ENCODE data around the gene CDK15.
"Not testable (repeated sequence)": the region's sequence is repeated elsewhere in the genome, so short reads cannot be mapped to it uniquely, and the experiment has no call there.

CDK15 gene

GRCh38 chr2:201831469-201831868 lies 25.1 kb downstream of the CDK15 start:
- peak; percentile 99 for DNase-seq

DNA sequence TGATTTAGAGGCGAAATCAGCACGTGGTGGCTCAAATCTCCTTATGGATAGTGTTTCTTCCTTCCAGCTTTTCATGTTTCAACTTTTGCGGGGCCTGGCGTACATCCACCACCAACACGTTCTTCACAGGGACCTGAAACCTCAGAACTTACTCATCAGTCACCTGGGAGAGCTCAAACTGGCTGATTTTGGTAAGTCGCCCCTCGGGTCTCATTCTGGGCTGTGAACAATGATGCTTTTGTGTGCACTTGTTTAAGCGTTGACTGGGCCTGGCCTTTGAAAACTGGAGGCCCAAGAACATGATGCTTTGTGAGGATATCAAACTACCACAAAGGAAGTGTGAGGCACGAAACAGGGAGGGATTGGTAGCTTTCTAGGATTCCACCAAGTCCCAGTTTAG lies 27.4 kb downstream of the CDK15 start:
- DNase-seq = peak; percentile 63

- no peak for DNase-seq
Observed at GRCh38 chr2:201835066-201835465, 28.7 kb downstream of the CDK15 start.

GRCh38 chr2:201837391-201837790 lies 31.1 kb downstream of the CDK15 start:
- no peak for DNase-seq

DNA sequence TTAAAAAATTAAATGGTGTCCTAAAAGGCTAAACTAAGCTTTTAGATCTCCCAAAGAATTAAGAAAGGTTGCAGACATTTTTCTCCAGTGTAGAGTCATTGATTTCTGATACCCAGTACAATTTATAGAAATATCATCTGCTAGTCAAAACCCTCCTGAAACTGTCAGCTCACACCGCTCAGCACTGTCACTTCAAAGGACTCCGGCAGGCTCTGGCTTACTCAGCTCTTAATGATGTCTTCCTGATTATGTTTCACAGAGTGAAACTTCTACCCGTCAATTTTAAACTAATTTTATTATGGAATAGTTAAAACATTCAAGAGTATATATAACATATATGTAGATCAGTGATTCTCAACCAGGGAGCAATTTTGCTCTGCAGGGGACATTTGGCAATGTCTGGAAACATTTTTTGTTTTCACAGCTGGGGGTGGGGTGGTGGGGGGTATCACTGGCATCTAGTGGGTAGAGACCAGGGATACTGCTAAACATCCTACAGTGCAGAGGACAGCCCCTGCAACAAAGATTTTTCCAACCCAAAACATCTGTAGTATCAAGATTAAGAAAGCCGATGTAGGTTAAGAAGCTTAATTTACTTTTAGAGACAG lies 31.6 kb downstream of the CDK15 start:
- peak; percentile 20 for DNase-seq

- peak; percentile 63 for DNase-seq
Observed at GRCh38 chr2:201839727-201840126, 33.4 kb downstream of the CDK15 start.

DNA sequence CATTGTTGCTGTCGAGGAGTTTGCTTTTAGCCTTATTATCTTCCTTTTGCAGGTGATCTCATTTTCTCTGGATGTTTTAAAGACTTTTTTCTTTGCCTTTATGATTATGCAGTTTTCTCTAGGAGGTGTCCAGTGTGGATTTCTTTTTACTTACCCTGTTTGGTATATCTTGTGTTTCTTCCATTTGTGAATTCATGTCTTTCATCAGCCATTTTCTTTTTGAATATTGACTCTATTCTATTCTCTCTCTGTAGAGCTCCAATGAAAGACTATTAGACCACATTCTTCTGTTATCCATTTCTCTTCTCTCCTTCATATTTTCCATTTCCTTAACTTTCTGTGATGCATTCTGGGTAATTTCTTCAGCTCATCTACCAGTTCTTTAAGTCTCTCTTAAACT lies 34.4 kb downstream of the CDK15 start:
- DNase-seq = no peak

DNA sequence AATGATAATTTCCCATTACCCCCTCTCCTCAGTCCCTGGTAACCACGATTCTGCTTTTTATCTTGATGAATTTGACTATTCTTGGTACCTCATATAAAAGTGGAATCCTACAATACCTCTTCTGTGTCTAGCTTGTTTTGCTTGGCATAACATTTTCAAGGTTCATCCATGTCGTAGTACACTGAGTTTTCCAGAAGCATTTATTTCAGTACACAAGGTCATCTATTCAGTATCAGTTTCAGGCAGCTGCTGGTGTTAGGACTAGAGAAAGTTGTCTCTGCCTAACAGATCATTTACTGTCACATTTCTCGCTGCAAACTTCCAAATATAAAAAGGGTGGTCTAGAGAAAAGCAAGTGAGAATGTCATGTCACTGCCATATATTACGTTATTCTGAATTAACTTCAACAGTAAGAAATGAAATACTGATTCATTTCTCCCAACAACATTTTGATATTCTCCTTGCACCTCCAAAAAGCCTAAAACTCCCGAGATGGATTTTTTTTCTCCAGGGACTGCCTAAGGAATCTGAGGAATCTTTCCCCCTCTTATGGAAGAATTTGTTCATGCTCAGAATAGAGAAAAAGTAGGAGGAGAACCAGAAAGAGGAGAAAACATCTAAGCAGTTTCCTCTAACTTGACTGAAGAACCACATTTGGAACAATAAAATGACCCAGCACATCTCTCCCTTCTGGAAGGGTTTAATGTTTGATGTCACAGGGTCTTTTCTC lies 36.0 kb downstream of the CDK15 start:
- peak; percentile 66 for DNase-seq

GRCh38 chr2:201844922-201845321 lies 38.6 kb downstream of the CDK15 start:
- not testable (repeated sequence) for DNase-seq

- DNase-seq = peak; percentile 57
Observed at GRCh38 chr2:201847481-201847880, 41.1 kb downstream of the CDK15 start.

- no peak for DNase-seq
Observed at GRCh38 chr2:201852462-201852861, 46.1 kb downstream of the CDK15 start.

DNA sequence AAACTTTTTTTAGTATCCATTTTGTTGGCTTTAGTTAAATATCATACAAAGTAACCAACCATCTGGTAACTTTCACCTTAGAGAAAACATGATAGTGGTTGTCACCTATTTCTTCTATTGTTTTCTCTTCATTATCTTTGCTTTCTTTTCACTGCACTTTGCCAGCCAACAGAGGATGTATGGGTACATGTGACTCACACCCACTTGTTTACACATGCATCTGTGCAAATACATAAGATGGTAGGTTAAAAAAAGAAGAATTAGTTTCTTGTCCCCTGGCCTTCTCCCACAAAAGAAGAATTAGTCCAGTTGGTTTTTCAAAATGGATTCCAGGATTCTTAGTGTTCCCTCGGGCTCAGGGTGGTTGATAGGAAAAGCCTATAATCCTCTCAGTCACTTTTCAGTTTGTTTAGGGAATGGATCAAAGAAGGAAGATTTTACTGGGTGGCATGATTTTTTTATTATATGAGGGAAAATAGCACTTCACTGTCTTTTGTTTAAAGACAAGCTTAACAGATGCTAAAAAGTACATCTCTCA lies 46.6 kb downstream of the CDK15 start:
- no peak for DNase-seq

DNA sequence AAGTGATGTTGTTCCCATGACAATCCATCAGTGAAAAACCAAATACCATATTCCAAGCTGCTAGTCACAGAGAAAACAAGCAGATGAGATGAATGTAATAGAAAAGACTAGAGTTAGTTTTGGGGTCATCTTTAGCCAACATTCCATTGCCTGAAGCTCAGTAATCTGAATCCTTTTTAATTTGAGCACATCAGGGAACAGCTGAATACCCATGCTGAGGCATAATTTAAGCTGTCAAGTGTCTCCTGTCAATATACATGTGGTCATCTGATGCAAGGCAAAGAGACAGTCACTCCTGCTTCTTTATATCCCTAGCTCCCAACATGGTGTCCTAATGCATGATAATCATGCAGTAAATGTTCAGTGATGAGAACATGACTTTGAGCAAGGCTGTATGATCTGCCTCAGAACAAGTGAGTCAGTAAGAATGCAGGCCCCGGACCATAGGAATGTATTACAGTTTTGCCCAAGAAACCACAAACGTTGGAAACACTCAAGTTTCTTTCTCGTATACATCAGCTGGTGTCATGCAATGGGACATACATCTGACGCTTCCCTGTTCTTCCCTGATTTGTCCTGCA lies 48.0 kb downstream of the CDK15 start:
- peak; percentile 99 for DNase-seq

DNA sequence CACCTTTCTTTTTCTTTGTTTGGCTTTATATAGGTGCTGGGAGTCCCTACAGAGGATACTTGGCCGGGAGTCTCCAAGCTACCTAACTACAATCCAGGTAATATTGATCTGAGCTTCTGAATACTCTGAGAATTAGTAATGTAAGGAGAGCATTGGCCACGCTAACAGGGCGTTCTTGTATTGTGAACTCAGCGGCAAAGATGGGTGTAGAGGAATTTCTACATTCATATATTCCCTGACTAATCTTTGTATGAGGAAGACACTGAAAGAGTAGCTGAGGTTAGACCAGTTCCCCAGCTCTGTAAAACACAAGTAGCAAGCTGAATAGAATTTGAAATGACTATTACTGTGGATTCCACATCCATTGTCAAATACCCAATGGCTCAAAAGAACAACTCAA lies 48.5 kb downstream of the CDK15 start:
- DNase-seq = peak; percentile 85

GRCh38 chr2:201855356-201855755 lies 49.0 kb downstream of the CDK15 start:
- DNase-seq = peak; percentile 29

- DNase-seq = no peak
Observed at GRCh38 chr2:201857326-201857725, 51.0 kb downstream of the CDK15 start.

GRCh38 chr2:201858281-201859184 lies 52.2 kb downstream of the CDK15 start:
- DNase-seq = peak; percentile 92

DNA sequence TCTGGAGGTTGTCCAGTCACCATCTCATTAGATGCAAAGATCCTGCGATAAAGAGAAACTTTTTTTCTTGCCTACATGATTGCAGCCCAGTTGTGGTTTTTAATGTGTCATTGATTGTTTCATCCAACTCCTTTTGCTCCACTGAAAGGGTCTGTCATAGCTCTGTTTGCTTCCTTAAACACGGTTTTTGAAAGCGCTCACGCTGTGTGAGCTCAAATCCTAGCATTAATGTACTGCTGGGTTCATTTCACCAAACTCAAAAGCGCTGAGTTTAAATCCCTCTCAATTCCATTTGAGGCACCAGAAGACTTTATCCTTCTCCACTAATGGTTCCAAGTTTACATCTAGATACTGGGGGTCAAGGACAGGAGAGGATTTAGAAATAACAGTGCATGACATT lies 53.6 kb downstream of the CDK15 start:
- peak; percentile 71 for DNase-seq

GRCh38 chr2:201860636-201861066 lies 54.3 kb downstream of the CDK15 start:
- DNase-seq = peak; percentile 88

DNA sequence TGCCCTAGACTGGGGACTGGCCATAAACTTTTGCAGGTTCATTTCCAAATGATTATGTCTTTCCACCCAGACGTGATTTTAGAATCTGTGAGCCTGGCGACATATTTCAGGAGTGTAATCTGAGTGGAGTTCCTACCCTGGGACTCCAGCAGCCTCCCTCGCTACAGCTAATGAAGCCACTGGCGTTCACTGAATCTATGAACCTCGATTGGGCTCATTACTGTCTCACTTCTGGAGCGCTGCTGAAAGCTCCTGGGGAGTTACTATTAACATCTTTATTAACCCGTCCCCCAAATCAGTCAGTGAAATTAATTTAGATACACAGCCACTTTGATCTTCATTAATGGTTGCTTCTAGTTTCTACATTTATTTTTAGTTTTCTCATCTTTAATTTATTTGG lies 56.5 kb downstream of the CDK15 start:
- DNase-seq = no peak

DNA sequence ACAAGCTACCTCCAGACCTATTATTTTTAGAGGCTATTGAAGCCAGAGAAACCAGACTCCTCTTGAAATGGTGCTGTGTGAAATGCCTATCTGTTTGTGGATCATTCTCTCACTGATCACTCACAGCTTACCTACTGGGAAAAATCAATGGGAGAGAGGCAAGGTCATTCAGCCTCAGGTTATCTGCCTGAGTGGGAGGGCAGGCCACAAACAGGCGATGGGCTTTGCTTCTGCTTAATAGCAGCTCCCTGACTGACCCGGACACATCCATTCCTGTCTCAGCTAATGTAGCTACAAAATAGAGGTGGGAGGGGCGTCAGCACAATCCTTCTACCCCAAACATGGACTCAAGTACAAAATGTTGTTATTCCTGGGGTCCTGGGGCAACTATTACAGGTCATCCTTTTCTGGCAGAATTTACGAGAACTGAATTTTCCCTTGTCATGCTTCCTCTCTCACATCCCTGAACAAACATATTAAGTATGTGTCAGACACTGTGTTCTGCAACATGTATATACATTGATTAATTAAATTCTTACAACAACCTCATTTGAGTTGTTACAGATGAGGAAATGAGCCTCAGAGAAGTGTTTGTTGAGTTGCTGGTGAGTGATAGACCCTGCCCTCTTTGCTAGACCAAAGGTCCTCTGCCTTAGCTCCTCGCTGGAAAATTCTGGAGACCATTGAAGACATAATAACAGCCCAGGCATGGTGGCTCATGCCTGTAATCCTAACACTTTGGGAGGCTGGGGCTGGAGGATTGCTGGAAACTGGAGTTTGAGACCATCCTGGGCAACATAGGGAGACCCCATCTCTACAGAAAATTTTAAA lies 60.5 kb downstream of the CDK15 start:
- DNase-seq = no peak

- no peak for DNase-seq
Observed at GRCh38 chr2:201871471-201871870, 65.1 kb downstream of the CDK15 start.
